ENCODE data around the gene SLC49A4.

DNA sequence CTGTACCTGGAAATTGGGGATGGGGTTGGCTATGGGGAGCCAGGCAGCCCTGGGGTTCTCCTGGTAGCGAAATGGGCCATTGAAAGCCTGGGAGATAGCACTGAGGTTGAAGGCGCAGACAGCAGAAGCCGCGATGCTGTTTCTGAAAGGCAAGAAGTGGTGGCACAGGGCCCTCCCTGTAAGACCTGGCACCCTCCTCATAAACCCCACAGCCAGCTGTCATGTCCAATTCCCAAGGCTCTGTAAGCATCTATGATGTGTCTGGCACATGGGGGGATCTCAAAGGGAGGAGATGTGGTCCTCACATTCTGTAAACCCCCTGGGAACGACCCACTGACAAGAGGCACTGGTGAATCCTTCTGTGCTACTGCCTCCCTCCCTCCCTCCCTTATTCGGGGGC is 128.7 kb downstream of the SLC49A4 start:
- TF ChIP-seq SUZ12 (IDR thresholded peaks at IDR 0.05; ENCODE audit: extremely low read depth, insufficient read depth, insufficient read length) (no peak), YY1 (IDR thresholded peaks at IDR 0.05; ENCODE audit: insufficient read depth, insufficient read length) (no peak), ZNF274 (IDR thresholded peaks at IDR 0.05; ENCODE audit: low read depth, low read length) (no peak)
